Stimulated activated CD4-positive, alpha-beta T cell treated with anti-CD3 and anti-CD28 coated beads, Interleukin-15, amount 100 ng/mL, for 48 hours (primary cell): Measurements from ENCODE around the gene HOXC9.

Source experiments
- DNase-seq, 2 donors: peaks; one replicate each; pipeline ENCODE4 v3.0.0-alpha.2; 2020; ENCODE audit warnings: low read depth in 2 of 2

Gene HOXC9

GRCh38 chr12:54000116-54001114 lies at the start of gene HOXC9:
Gene HOXC9, plus strand, starts transcription at chr12:54000161. Its CDS starts 28 bp downstream, at chr12:54000189.
- no peak for DNase-seq

- DNase-seq, result no peak
These were observed 49.6 kb upstream of the HOXC9 start for GRCh38 chr12:53950437-53950773.

GRCh38 chr12:53950789-53951576 lies 49.0 kb upstream of the HOXC9 start:
- no peak for DNase-seq

GRCh38 chr12:53951577-53952334 lies 48.2 kb upstream of the HOXC9 start:
- no peak for DNase-seq

- DNase-seq, result no peak
These were observed 47.6 kb upstream of the HOXC9 start for GRCh38 chr12:53952335-53952694.

- DNase-seq, result no peak
These were observed 46.9 kb upstream of the HOXC9 start for GRCh38 chr12:53952871-53953734.

GRCh38 chr12:53953831-53954693 lies 45.9 kb upstream of the HOXC9 start:
- no peak for DNase-seq

- no peak for DNase-seq
These were observed 45.3 kb upstream of the HOXC9 start, which contains the start of gene HOXC12 for GRCh38 chr12:53954694-53955035. Gene HOXC12, plus strand, starts transcription at chr12:53954903. Its CDS starts 27 bp downstream, at chr12:53954930.

GRCh38 chr12:53955036-53955775 lies 44.8 kb upstream of the HOXC9 start:
- DNase-seq, result no peak

GRCh38 chr12:53955776-53956250 lies 44.1 kb upstream of the HOXC9 start:
- no peak for DNase-seq

- DNase-seq, result no peak
These were observed 43.6 kb upstream of the HOXC9 start for GRCh38 chr12:53956251-53956887.

GRCh38 chr12:53956914-53957536 lies 42.9 kb upstream of the HOXC9 start:
- DNase-seq, result no peak

- DNase-seq, result no peak
These were observed 41.8 kb upstream of the HOXC9 start for GRCh38 chr12:53958128-53958527.

GRCh38 chr12:53959314-53959713 lies 40.6 kb upstream of the HOXC9 start:
- DNase-seq, result no peak

GRCh38 chr12:53960187-53961024 lies 39.6 kb upstream of the HOXC9 start:
- DNase-seq, result no peak

GRCh38 chr12:53961025-53961761 lies 38.8 kb upstream of the HOXC9 start:
- no peak for DNase-seq

GRCh38 chr12:53963005-53963404 lies 37.0 kb upstream of the HOXC9 start:
- DNase-seq, result no peak
